CD4-positive, alpha-beta T cell (primary cell): ENCODE measurements around the gene MAP3K14. TPM values are rescaled to one million over a fixed set of nuclear protein-coding genes. Genes with fewer than 3 reads are reported as not detected.

Source experiments
- ATAC-seq: fragments of 200-7000 bp; cut with Tn5 transposase; one replicate; pipeline ENCODE4 v1.10.0; 2022; ENCODE audit warnings: mild to moderate bottlenecking; ENCODE audit not compliant: poor library complexity
- CTCF ChIA-PET: fragments of 350-600 bp; sonication (Branson Sonifier 250); formaldehyde crosslinking; loops from one replicate; lab custom pipeline; 2021; ENCODE audit warnings: antibody characterized with exemption, inconsistent platforms; lab: Charles Lee
- POLR2A ChIA-PET: fragments of 350-600 bp; sonication (Branson Sonifier 250); formaldehyde crosslinking; loops from one replicate; lab custom pipeline; 2021; ENCODE audit warnings: antibody characterized with exemption, inconsistent platforms; lab: Charles Lee
- DNase-seq, 14 experiments: peaks; one replicate each; pipeline ENCODE4 v3.0.0-alpha.2; 2013 to 2020; ENCODE audit warnings: mixed read lengths in 2 of 14
- H3K27ac ChIP-seq, 2 donors: one replicate each; pipeline versions ENCODE4 v1.5.1 to v1.7.0; 2013; ENCODE audit warnings: low read length in 2 of 2, low read depth in 1 of 2, mild to moderate bottlenecking in 1 of 2
- H3K27me3 ChIP-seq, 2 experiments: 1 replicate in 1 of 2; 2 replicates in 1 of 2; pipeline versions ENCODE4 v1.6.1 to v1.7.0; 2013; ENCODE audit warnings: low read length in 2 of 2, control low read depth in 1 of 2, mild to moderate bottlenecking in 1 of 2, moderate library complexity in 1 of 2; ENCODE audit not compliant: insufficient read depth in 2 of 2, control insufficient read depth in 1 of 2
- H3K36me3 ChIP-seq: one replicate; pipeline ENCODE4 v1.6.1; 2013; ENCODE audit warnings: low read length, control low read depth; ENCODE audit not compliant: insufficient read depth
- H3K4me1 ChIP-seq: one replicate; pipeline ENCODE4 v1.6.1; 2013; ENCODE audit warnings: low read length, control low read depth; ENCODE audit not compliant: insufficient read depth
- H3K4me3 ChIP-seq: one replicate; pipeline ENCODE4 v1.5.1; 2013; ENCODE audit warnings: mild to moderate bottlenecking, low read length, moderate library complexity
- H3K9me3 ChIP-seq, 2 experiments: 1 replicate in 1 of 2; 2 replicates in 1 of 2; pipeline versions ENCODE4 v1.6.1 to v1.7.0; 2013; ENCODE audit warnings: low read length in 2 of 2, mild to moderate bottlenecking in 2 of 2, control low read depth in 1 of 2, moderate library complexity in 1 of 2; ENCODE audit not compliant: control insufficient read depth in 1 of 2, insufficient read depth in 1 of 2
- H3K27ac Mint-ChIP-seq: one replicate; pipeline ENCODE4 v1.8.0; 2020; ENCODE audit warnings: mixed read lengths
- H3K27me3 Mint-ChIP-seq: one replicate; pipeline ENCODE4 v1.8.0; 2021; ENCODE audit warnings: mixed read lengths
- H3K36me3 Mint-ChIP-seq: one replicate; pipeline ENCODE4 v1.8.0; 2021; ENCODE audit warnings: low read depth, mixed read lengths
- H3K4me1 Mint-ChIP-seq: one replicate; pipeline ENCODE4 v1.8.0; 2021; ENCODE audit warnings: low read depth, mixed read lengths
- H3K4me3 Mint-ChIP-seq: one replicate; pipeline ENCODE4 v1.8.0; 2020; ENCODE audit warnings: mild to moderate bottlenecking, mixed read lengths
- H3K9me3 Mint-ChIP-seq: one replicate; pipeline ENCODE4 v1.8.0; 2020; ENCODE audit warnings: mixed read lengths
- CTCF ChIP-seq: fragments of 200-600 bp; IDR thresholded peaks from one replicate; pipeline ENCODE4 v1.8.0; 2022; ENCODE audit warnings: antibody characterized with exemption, mild to moderate bottlenecking
- intact Hi-C, 2 experiments: fragments of 100-400 bp; cut with DNase I in 1 of 2; cut with micrococcal nuclease in 1 of 2; formaldehyde crosslinking; loops; one replicate each; pipeline versions ENCODE4 v1.15.1 to v1.9.0; 2023 to 2025; cut with DNase I, micrococcal nuclease
- total RNA-seq, 174 experiments: library from RNA in 2 of 174; stranded (reverse) in 2 of 174; gene quantifications; one replicate each; pipeline ENCODE4 v1.2.3 and lab custom pipeline; 2021 to 2026

MAP3K14 gene
- total RNA-seq, 2 experiments from 2014 or later = 41.4 to 46.5 TPM

GRCh38 chr17:45353043-45353442, 36.2 kb upstream of the MAP3K14 start:
- no peaks in the 10 kb centered on the region for H3K27me3 Mint-ChIP-seq
- ChIA-PET CTCF (no interaction called here), POLR2A (no interaction called here)
- H3K4me1 Mint-ChIP-seq = no peaks in the 10 kb centered on the region
- Histone ChIP-seq H3K36me3 (no peaks in the 10 kb centered on the region), H3K4me3 (no peak overlapping the region), H3K27me3 (no peaks in the 10 kb centered on the region), H3K4me1 (peaks cover 4% of the 10 kb centered on the region), H3K27ac (no peak overlapping the region), H3K9me3 (no peaks in the 10 kb centered on the region)
- DNase-seq (peak in 5 of 14 experiments; percentile 3 to 72 (median 25)), ATAC-seq (no peak)
- no peak overlapping the region for H3K27ac Mint-ChIP-seq
- H3K4me3 Mint-ChIP-seq = no peak overlapping the region
- H3K36me3 Mint-ChIP-seq = no peaks in the 10 kb centered on the region
- intact Hi-C loops = no loop called here
- TF ChIP-seq CTCF = no peak
- H3K9me3 Mint-ChIP-seq = peaks cover 5% of the 10 kb centered on the region

DNA sequence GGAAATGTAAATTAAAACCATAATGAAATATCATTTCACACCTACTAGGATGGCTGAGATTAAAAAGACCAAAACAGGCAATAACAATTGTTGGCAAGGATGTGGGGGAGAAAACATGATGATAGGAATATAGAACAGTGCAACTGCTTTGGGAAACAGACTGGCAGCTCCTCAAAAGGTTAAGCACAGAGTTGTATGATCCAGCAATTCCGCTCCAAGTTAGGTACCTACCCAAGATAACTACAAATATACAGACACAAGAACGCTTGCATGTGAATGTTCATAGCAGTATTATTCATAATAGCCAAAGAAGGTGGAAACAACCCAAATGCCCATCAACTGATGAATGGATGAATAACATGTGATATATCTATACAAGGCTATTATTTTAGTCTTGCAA, 35.0 kb upstream of the MAP3K14 start:
- DNase-seq (no peak), ATAC-seq (no peak)
- Histone ChIP-seq H3K36me3 (no peaks in the 10 kb centered on the region), H3K27ac (no peak overlapping the region), H3K4me3 (no peak overlapping the region), H3K4me1 (peaks cover 4% of the 10 kb centered on the region), H3K9me3 (no peaks in the 10 kb centered on the region), H3K27me3 (no peaks in the 10 kb centered on the region)
- H3K4me1 Mint-ChIP-seq = no peaks in the 10 kb centered on the region
- ChIA-PET POLR2A (no interaction called here), CTCF (no interaction called here)
- no peak overlapping the region for H3K4me3 Mint-ChIP-seq
- no peaks in the 10 kb centered on the region for H3K27me3 Mint-ChIP-seq
- H3K36me3 Mint-ChIP-seq = no peaks in the 10 kb centered on the region
- H3K27ac Mint-ChIP-seq = no peak overlapping the region
- H3K9me3 Mint-ChIP-seq = peaks cover 5% of the 10 kb centered on the region
- intact Hi-C loops = no loop called here
- TF ChIP-seq CTCF = no peak

DNA sequence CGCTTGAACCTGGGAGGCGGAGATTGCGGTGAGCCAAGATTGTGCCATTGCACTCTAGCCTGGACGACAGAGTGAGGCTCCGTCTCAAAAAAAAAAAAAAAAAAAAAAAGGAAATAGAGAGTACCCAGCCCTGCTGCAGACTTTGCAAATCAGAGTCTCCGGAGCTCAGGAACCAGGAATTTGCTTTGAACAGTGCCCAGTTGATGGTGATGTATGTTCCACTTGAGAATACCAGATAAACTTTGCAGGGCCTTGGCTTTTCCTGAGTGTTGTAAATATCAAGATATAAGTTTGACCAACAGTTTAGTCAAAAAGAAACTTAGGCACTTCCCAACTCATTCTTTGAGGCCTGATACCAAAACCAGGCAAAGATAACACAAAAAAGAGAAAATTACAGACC, 30.6 kb upstream of the MAP3K14 start:
- Mint-ChIP-seq H3K27ac (no peak overlapping the region), H3K4me3 (no peak overlapping the region), H3K36me3 (no peaks in the 10 kb centered on the region), H3K4me1 (no peaks in the 10 kb centered on the region), H3K9me3 (peaks cover 5% of the 10 kb centered on the region), H3K27me3 (no peaks in the 10 kb centered on the region)
- Histone ChIP-seq H3K9me3 (no peaks in the 10 kb centered on the region), H3K27ac (no peak overlapping the region), H3K4me3 (no peak overlapping the region), H3K36me3 (no peaks in the 10 kb centered on the region), H3K27me3 (no peaks in the 10 kb centered on the region), H3K4me1 (no peaks in the 10 kb centered on the region)
- TF ChIP-seq CTCF = no peak
- ChIA-PET CTCF (interaction anchor here (1.6 kb wide), 1 partner anchor 38 kb away, joined by 3 read pairs; no protein-coding TSS in a partner anchor), POLR2A (no interaction called here)
- DNase-seq (no peak), ATAC-seq (no peak)
- intact Hi-C loops = no loop called here
